Upper lobe of right lung (tissue), 1 donor: ENCODE measurements around the gene ZNF581. TPM values are rescaled to one million over a fixed set of nuclear protein-coding genes. Genes with fewer than 3 reads are reported as not detected.

ENCODE experiments used
- ATAC-seq: fragments of 200-7000 bp; cut with Tn5 transposase; one replicate; pipeline ENCODE4 v1.9.1; 2020; ENCODE audit warnings: mild to moderate bottlenecking, moderate library complexity
- DNase-seq: peaks from one replicate; pipeline ENCODE4 v3.0.0-alpha.2; 2020
- H3K27ac ChIP-seq: fragments of 200-600 bp; one replicate; pipeline ENCODE4 v1.8.0; 2022
- H3K27me3 ChIP-seq: fragments of 200-600 bp; one replicate; pipeline ENCODE4 v1.8.0; 2022; ENCODE audit warnings: mild to moderate bottlenecking
- H3K36me3 ChIP-seq: fragments of 200-600 bp; one replicate; pipeline ENCODE4 v1.8.0; 2022
- H3K4me1 ChIP-seq: fragments of 200-600 bp; one replicate; pipeline ENCODE4 v1.8.0; 2022
- H3K4me3 ChIP-seq: fragments of 200-600 bp; one replicate; pipeline ENCODE4 v1.8.0; 2022; ENCODE audit warnings: mild to moderate bottlenecking
- H3K9me3 ChIP-seq: fragments of 200-600 bp; one replicate; pipeline ENCODE4 v1.8.0; 2022
- intact Hi-C: fragments of 100-400 bp; cut with DNase I; formaldehyde crosslinking; loops from one replicate; pipeline ENCODE4 v1.11.0; 2022
- total RNA-seq: library from RNA; stranded (reverse); fragmentation: NEBNext Ultra II Directional; extraction: Animal tissue kit (Norgen Biotek cat#: 25700); gene quantifications from one replicate; pipeline ENCODE4 v1.2.1, GENCODE V29; 2021
- TF ChIP-seq, protein P1 (sequence below): fragments of 200-600 bp; IDR thresholded peaks from one replicate; pipeline ENCODE4 v1.8.0; 2022; ENCODE audit warnings: antibody characterized with exemption
- donor health status: DM: no; HTN: yes; CAD: no; lungs with severe emphysema.

ZNF581 gene
- total RNA-seq, 1 donor from 2014 or later: 16.4 TPM

DNA sequence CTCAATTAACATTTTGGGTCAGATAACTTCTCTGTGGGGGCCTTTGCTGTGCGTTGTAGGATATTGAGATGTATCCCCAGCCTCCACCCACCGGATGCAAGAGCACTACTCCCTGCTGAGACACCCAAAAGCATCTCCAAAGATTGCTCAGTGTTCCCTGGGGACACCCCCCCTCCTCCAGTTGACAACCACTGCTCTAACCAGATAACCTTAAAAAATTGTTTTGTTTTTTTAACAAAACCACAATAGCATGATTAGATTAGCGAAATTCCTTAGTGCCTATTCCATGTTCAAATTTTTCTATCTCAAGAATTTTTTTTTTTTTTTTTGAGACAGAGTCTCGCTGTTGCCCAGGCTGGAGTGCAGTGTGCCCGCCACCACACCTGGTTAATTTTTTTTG, 29.0 kb downstream of the ZNF581 start:
- no peak for DNase-seq
- TF ChIP-seq, protein P1, sequence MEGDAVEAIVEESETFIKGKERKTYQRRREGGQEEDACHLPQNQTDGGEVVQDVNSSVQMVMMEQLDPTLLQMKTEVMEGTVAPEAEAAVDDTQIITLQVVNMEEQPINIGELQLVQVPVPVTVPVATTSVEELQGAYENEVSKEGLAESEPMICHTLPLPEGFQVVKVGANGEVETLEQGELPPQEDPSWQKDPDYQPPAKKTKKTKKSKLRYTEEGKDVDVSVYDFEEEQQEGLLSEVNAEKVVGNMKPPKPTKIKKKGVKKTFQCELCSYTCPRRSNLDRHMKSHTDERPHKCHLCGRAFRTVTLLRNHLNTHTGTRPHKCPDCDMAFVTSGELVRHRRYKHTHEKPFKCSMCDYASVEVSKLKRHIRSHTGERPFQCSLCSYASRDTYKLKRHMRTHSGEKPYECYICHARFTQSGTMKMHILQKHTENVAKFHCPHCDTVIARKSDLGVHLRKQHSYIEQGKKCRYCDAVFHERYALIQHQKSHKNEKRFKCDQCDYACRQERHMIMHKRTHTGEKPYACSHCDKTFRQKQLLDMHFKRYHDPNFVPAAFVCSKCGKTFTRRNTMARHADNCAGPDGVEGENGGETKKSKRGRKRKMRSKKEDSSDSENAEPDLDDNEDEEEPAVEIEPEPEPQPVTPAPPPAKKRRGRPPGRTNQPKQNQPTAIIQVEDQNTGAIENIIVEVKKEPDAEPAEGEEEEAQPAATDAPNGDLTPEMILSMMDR: no peak
- H3K27ac ChIP-seq: no peak overlapping the region
- ATAC-seq: no peak
- no peaks in the 10 kb centered on the region for H3K27me3 ChIP-seq
- H3K4me1 ChIP-seq: peaks cover 22% of the 10 kb centered on the region
- no peaks in the 10 kb centered on the region for H3K9me3 ChIP-seq
- H3K36me3 ChIP-seq: peaks cover 65% of the 10 kb centered on the region
- intact Hi-C loops: no loop called here
- no peak overlapping the region for H3K4me3 ChIP-seq

DNA sequence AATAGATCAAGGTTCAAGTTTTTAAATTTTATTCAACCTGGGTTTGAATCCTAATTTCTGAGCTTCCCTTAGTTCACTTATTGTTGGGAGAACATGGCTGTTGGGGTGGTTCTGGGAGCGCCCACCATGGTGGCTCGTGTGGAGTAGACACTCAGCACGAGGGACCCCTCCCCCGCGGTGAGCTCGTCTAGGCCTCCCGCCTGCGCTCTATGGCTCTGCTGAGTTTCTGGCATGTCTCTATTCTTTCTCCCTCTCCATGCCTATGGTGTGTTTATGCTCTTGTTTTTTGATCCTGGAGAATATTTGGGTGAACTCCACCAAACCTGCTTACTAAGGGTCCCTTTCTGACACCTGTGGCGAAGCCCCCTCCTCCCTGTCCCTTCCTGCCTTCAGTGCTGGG, 30.0 kb downstream of the ZNF581 start:
- Histone ChIP-seq H3K27ac (no peak overlapping the region), H3K4me3 (no peak overlapping the region), H3K9me3 (no peaks in the 10 kb centered on the region), H3K36me3 (peaks cover 58% of the 10 kb centered on the region), H3K4me1 (peaks cover 33% of the 10 kb centered on the region), H3K27me3 (no peaks in the 10 kb centered on the region)
- intact Hi-C loops: no loop called here
- TF ChIP-seq, protein P1: no peak
- no peak for DNase-seq
- ATAC-seq: no peak

DNA sequence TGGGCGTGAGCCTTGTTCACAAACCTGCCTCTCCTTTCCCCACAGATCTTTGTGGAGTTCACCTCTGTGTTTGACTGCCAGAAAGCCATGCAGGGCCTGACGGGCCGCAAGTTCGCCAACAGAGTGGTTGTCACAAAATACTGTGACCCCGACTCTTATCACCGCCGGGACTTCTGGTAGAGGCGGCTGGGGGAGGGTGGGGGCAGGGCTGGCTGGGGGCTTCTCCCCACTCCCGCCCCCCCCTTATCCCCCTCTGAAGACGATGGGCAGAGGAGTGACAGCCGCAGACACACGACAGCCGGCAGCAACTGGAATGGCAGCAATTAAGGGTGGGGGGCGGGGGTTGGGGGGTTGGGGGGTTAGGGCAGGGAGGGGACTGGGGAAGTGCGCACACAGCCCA, 30.4 kb downstream of the ZNF581 start:
- intact Hi-C loops: no loop called here
- Histone ChIP-seq H3K4me3 (no peak overlapping the region), H3K27me3 (no peaks in the 10 kb centered on the region), H3K9me3 (no peaks in the 10 kb centered on the region), H3K4me1 (peaks cover 36% of the 10 kb centered on the region), H3K36me3 (peaks cover 58% of the 10 kb centered on the region), H3K27ac (no peak overlapping the region)
- TF ChIP-seq, protein P1: no peak
- DNase-seq (no peak), ATAC-seq (no peak)

DNA sequence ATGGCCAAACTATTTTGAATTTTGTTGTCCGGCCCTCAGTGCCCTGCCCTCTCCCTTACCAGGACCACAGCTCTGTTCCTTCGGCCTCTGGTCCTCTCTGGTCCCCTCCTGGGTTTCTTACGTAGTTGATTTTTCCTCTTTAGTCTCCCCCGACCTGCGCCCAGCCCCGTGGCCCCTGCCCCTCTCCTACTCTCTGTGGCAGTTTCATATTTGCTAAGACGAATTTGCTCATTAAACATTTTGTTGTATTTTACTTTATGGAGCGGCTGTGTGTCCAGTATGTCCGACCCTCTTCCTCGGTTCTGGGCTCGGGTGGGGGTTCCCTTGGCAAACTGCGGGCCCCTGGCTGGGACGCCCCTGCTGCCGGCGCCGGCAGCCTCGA, 31.0 kb downstream of the ZNF581 start:
- Histone ChIP-seq H3K4me3 (peak overlapping the region; percentile 82), H3K9me3 (no peaks in the 10 kb centered on the region), H3K36me3 (peaks cover 58% of the 10 kb centered on the region), H3K27me3 (no peaks in the 10 kb centered on the region), H3K27ac (peak overlapping the region; percentile 85), H3K4me1 (peaks cover 38% of the 10 kb centered on the region)
- intact Hi-C loops: no loop called here
- ATAC-seq: no peak
- DNase-seq: no peak
- TF ChIP-seq, protein P1: no peak

DNA sequence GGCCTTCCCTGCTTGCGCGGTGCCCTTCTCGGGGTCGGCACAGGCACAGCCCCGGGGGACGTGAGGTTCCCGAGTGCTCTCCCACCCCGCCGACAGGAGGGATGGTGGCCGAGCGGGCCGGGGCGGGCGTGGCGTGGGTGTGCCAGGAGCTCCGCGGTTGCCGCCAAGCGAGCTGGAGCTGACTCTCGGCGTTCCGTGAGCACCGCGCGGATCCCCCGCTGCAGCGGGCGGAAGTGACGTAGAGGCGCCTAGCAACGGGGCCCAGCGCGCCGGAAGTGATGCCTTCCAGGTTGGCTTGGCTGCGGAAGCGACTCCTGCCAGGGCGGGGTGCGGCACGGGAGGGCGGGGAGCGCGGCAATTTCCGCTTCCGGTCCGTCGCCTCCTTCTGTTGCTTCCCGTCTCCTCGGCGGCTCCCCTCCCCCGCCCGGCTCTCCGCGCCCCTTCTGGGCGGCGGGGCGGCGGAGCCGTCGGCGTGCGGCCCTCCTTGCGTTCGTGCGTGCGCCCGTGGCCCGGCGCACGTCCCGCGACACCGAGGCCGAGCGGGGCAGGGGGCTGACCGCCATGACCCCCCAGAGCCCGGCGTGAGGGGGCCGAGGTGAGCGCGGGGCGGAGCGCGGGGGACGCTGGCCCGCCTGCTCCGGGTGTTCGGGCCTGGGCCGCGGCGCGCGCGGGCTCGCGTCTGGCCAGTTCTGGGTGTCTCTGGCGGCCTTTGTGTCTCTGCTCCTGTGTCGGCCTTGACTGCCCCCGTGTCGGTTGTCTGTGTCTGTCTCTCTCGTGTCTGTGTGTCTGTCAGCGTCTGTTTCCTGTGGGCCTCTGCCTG, 31.6 kb downstream of the ZNF581 start, which contains the start of gene EPN1:
TSS of gene EPN1 (plus strand) at position 386 of the 820 bp plus-strand sequence. CDS start 3,402 bp downstream, outside the sequence.
- Histone ChIP-seq H3K27ac (peak within 1 kb of the TSS; percentile 85), H3K27me3 (no peaks in the 10 kb centered on the region), H3K36me3 (peaks cover 58% of the 10 kb centered on the region), H3K4me1 (peaks cover 38% of the 10 kb centered on the region), H3K9me3 (no peaks in the 10 kb centered on the region), H3K4me3 (peak within 1 kb of the TSS; percentile 82)
- intact Hi-C loops: no loop called here
- peak; percentile 98 for DNase-seq
- TF ChIP-seq, protein P1: no peak
- peak; percentile 95 for ATAC-seq
